NCI-H526 treated with DMSO at 0.1 percent for 48 hours (cell line): ENCODE results near the gene WWP2.
"Not testable (repeated sequence)": the region's sequence is repeated elsewhere in the genome, so short reads cannot be mapped to it uniquely, and the experiment has no call there.

Source experiments
- DNase-seq: peaks from one replicate; lab custom pipeline; 2025; lab: John Stamatoyannopoulos, UW

Gene WWP2

DNA sequence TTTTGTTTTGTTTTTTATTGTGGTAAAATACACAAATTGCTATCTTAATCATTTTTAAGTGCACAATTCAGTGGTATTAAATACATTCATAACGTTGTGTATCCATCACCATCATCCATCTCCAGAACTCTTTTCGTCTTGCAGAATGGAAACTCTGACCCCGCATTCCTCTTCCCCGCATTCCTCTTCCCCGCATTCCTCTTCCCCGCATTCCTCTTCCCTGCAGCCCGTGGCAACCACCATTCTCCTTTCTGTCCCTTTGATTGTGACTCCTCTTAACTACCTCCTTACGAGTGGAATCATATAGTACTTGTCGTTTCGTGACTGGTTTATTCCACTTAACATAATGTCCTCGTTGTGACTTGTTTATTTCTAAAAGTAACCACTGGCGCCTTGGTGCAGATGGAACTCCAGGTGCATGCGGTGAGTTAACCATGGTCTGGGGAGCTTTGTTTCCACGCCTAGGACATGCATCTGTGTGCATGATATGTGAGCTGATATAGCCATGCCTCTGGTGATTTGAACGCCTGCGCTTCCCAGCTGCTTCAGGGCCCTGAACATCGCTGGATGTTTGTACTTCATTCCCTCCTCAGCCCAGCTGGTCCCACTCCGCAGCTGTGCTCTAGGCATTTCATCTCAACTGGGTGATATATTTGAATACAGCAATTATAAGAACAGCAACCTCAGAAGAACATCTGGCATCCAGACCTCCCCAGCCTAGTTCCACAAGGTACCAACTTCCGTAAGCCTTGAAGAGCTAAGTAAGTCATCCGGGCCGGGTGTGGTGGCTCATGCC is 181.3 kb downstream of the WWP2 start:
- DNase-seq = not testable (repeated sequence)

DNA sequence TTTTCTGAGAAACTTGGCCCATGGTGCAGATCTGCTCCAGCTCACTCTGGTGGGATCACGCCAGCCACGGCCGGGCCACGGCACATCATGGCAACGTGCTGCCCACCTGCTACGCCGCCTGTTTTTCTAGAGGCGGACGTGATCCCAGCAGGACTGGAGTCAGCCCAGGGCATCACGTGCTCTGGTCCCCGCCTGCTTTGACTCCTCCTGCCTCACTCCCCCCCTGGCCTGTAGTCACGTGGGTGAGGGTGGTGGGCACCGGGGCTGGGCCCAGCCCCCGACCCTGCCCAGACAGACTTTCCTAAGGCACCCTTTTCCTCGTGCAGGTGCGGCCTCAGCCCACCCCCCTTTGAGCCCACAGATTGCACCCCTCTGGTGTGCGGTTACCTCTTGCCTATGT is 188.3 kb downstream of the WWP2 start:
- not testable (repeated sequence) for DNase-seq

DNA sequence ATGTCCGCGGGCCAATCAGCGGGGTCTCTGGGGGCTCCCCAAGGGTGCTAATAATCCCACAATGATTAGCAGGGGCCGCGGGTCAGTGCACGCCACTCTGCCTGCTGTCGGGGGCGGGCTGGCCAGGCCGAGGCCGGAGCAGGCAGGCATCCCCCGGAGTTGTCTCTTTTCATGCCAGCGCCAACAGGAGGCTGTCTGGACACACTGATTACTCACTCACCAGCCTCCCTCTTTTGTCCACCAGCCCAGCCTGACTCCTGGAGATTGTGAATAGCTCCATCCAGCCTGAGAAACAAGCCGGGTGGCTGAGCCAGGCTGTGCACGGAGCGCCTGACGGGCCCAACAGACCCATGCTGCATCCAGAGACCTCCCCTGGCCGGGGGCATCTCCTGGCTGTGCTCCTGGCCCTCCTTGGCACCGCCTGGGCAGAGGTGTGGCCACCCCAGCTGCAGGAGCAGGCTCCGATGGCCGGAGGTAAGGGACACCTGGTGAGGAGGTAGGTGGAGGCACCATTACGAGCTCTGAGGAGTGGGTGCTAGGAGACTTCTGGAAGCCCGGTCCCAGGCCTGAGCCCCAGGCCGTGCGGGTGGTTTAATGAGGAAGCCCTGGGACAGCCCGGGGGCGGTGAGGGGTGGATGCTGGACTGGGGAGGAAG is 189.0 kb downstream of the WWP2 start, which contains the start of gene CLEC18A:
CLEC18A (plus strand) TSS at position 318 of the 655 bp plus-strand sequence; CDS start at position 351, 33 bp downstream.
- DNase-seq = not testable (repeated sequence)

DNA sequence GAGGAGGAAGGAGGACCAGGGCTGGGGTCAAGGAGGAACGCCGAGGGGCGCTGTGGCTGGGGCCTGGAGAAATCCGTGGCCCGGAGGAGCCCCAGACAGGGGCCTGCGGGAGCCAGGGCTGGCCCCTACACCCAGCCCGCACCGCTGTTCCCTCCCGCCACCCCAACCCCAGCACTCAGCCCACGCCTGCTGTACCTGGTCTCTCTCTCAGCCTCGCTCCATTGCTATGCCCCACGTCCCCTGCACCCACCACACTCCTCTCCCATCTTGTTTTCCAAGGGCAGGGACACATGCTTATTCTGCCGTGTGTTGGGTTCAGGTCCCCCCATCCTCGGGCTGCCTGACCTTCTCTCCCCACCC is 189.5 kb downstream of the WWP2 start:
- not testable (repeated sequence) for DNase-seq

DNA sequence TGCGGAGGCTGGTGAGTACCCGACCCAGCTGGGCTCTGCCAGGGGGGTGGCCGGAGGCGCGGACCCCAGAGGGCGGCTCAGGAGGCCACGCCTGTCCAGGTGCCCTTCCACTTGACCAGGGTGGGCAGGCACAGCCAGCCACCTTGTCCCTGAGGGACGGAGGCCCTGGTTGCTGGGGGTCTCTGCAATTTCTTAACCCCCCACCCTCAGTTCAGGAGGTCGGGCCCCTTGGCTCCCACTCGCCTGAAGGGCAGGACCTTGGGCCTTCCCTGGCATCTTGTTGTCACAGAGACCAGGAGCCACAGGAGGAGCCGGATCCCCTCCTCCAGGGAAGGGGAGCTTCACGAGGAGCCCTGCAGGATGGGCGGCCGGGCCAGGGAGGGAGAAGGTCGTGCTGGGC is 190.0 kb downstream of the WWP2 start:
- not testable (repeated sequence) for DNase-seq

DNA sequence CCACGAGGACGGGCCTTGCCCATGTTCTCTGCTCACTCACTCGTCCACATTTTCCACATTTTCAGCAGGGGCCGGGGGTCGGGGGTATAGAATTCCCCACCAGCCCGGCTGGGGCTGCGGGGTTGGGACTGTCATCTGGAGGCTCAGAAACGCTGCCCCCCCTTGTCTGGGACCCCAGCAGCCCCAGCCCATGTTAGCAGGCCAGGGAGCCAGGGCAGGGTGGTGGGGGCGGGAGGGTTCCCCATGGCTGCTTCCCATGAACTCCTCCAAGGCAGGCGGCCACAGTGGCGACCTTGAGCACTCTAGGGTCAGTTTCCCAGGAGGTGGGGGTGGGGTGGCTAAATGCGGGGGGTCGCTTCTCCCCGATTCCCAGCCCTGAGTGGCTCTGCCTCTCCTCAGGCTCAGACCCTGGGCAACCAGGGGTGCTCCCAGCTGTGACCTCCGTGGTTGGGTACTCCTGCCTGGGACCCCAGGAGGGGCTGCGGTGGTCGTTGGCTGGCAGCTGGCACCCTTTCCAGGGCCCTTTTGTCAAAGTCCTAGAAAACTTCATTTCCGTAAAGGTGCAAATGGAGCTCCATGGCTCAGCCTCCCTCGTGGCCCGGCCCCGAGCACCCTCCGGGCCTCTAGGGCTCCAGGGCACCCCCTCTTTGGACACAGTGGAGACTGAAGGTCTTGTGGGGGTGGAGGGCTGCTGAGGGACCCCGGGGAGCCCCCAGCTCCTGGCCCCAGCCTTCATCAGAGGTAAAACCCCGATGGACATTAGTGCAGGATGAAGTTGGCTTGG is 190.6 kb downstream of the WWP2 start:
- not testable (repeated sequence) for DNase-seq

DNA sequence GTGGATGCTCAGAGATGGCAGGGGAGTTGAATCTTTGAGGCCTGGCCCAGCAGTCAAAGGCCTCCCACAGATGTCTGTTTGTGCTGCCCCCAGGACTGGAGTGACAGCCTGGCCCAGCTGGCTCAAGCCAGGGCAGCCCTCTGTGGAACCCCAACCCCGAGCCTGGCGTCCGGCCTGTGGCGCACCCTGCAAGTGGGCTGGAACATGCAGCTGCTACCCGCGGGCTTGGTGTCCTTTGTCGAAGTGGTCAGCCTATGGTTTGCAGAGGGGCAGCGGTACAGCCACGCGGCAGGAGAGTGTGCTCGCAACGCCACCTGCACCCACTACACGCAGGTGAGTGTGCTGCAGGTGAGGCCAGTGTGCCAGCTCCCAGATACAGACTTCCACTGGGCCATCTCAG is 192.1 kb downstream of the WWP2 start:
- DNase-seq = not testable (repeated sequence)

DNA sequence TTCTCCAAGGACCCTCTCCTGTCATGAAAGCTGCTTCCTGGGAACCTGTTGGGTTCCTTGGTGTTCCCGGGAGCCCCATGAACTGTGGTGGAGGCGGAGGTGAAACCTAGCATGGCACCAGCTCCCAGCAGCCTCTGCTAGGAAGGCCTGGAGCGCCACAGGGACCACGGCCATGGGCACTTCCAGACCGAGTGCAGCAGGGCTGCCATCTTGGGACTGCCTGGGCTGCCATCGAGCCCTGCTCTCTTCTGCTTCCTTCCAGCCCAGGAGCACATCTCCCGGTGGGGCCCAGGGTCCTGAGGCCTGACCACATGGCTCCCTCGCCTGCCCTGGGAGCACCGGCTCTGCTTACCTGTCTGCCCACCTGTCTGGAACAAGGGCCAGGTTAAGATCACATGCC is 201.2 kb downstream of the WWP2 start:
- DNase-seq = not testable (repeated sequence)

DNA sequence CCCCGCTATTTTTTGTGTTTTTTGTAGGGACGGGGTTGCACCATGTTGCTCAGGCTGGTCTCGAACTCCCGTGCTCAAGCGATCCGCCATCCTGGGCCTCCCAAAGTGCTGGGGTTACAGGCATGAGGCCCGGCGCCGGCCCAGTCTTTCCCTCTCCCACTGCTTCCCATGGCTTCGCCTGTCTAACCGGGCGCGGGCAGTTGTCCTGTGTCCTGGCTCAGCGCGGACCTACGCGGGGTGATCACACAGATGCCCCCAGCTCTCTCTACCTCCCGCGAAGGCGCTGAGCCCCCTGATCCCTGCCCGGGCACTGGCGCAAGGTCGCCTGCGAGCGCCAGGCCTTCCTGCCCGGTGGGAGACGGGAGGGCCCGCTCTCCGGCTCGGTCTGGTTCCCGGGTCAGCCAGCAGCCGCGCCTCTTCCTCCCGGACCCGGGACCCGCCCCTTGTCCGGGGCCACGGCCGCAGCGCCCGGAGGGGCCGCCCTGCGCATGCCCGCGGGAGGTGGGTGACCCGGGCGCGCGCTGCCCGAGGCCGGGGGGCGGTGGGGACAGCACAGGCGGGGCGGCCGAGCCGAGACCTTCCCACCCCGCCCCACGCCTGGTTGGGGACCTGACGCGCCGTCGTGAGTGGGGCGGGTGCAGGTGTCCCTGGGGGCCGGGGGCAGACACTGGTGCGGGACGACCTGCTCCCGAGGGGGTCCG is 203.0 kb downstream of the WWP2 start:
- DNase-seq = not testable (repeated sequence)

DNA sequence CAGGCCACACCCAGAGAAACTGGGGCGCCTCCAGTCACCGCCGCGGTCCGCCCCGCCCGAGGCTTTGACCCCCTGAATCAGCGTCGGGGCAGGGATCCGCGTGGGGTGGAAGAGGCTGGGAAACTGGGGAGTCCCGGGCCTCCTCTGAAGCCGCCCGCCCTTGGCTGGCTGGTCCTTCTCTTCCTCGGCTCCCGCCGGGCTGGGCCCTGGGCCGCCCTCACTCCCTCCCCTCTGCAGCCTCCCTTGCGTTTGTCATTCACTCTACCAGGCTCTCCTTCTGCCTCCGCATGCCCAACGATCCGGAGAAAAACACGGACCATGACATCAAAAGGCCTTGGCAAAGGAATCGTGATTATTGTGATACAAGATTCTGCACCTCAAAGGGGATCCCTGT is 203.5 kb downstream of the WWP2 start:
- DNase-seq = not testable (repeated sequence)

DNA sequence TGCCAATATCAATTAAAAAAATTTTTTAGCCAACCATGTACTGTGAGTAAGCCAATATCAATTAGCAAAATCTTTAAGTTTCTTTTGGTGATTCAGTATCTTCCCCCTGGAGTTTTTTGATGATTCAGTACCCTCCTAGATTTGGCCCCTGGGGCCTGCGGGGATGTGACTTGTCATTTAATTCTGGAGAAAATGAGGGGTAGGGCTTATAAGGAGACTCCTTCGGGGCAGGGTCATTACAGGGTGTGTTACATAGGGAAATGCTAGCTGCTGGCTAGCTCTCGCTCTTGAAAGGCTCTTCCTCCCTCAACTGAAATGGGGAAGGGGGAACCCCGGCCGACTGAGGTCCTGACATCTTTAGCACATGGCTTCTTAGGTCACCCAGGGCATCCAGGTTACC is 205.6 kb downstream of the WWP2 start:
- DNase-seq = not testable (repeated sequence)

DNA sequence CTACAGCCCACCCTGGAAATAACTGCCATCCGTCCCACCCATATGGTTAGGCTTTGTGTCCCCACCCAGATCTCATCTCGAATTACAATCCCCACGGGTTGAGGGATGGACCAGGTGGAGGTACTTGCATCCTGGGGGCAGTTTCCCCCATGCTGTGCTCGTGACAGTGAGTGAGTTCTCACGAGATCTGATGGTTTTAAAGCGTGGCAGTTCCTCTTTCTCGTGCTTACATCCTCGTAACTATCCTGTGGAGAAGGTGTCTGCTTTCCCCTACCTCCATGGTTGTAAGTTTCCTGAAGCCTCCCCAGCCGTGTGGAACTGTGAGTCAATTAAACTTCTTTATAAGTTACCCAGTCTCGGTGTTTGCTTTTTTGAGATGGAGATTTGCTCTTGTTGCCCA is 206.0 kb downstream of the WWP2 start:
- not testable (repeated sequence) for DNase-seq

DNA sequence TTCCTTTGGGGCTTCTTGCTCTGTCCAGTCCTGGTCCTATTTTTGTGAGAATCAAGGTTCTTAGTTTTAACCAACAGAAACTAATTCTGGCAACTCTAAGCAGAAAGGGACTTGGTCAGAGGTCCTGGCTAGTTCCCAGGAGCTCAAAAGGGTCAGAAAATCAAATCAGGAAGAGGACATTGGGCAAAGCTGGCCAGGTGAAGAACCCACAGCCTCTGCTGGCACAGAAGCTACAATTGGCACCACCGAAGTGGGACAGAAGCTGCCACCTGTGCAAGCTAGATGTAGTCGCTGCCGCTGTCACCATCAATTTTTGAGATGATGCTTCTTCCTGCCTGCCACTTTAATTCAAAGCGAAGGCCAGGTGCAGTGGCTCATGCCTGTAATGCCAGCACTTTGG is 207.5 kb downstream of the WWP2 start:
- DNase-seq = not testable (repeated sequence)

DNA sequence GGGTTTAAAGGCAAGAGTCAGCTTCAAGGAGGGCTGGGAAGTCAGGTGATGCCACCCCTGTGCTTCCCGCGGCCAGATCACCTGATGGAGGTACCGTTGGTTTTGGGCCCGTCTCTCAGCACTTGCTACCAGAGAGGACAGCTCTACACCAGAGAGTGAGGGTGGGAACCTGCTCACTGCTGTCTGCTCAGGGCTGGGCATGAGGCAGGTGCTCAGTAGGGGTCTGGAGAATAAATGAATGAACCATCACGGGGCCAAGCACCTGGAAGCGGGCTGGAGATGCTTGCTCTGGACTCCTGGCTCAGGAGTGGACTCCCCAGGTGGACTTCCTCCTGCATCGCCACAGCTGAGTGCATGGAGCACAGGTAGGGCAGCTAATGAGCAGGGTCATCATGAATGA is 210.0 kb downstream of the WWP2 start:
- DNase-seq = not testable (repeated sequence)

DNA sequence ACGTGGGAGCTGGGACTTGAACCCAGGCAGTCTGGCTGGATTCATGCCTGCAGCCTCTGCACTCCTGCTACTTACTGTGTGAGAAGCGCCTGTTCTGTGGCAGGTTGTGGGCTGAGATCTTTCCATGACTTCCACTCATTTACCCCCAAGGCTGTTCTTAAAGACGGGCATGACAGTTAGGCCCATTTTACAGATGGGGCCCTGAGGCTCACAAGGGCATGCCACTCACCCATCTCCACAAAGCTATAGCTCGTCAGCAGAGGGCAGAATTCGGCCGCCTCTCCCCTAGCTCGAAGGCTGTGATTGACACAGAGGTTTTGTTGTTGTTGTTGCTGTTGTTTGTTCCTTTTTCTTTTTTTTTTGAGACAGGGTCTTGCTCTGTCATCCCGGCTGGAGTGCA is 210.8 kb downstream of the WWP2 start:
- not testable (repeated sequence) for DNase-seq

DNA sequence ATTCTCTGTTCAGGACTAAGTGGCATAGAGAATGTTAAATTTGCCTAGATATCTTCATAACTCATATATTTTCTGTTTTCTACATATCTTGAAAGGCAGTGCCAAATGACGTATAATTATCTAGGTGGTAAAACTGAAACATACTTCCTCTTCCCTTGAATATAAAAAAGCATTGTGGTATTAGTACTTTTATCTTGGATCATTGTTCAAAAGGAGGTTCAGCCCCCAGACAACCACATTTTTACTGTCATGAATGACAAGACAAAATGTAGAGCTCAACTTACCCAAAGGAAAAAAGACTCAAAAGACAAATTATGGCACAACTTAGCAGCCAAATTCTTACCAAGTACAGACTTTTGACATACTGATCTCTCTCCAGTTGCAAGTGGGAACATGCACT is 223.1 kb downstream of the WWP2 start:
- DNase-seq = not testable (repeated sequence)
